ENCODE measurements around the gene DCDC1. TPM values are rescaled to one million over a fixed set of nuclear protein-coding genes. Genes with fewer than 3 reads are reported as not detected.

Gene DCDC1
- total RNA-seq, 1 donor from 2014 or later, result not detected

GRCh38 chr11:31383116-31383515, 13.6 kb upstream of the DCDC1 start:
- DNase-seq (ENCODE audit: low spot score in 2 of 2), result no peak
- no peaks in the 10 kb centered on the region for H3K9me3 ChIP-seq
- H3K27ac ChIP-seq, result no peak overlapping the region
- H3K27me3 ChIP-seq, result no peaks in the 10 kb centered on the region
- no peaks in the 10 kb centered on the region for H3K36me3 ChIP-seq
- intact Hi-C loops (cut with DNase I), result no loop called here
- no peaks in the 10 kb centered on the region for H3K4me1 ChIP-seq
- no peak overlapping the region for H3K4me3 ChIP-seq
- no peak for TF ChIP-seq CTCF (IDR thresholded peaks at IDR 0.05)

- Histone ChIP-seq H3K4me1 (peaks cover 0 to 1% of the 10 kb centered on the region in 2 donors), H3K27me3 (no peaks in the 10 kb centered on the region), H3K9me3 (no peaks in the 10 kb centered on the region), H3K27ac (no peak overlapping the region), H3K36me3 (no peaks in the 10 kb centered on the region), H3K4me3 (no peak overlapping the region)
- TF ChIP-seq CTCF (IDR thresholded peaks at IDR 0.05), result no peak
- DNase-seq (ENCODE audit: low spot score in 2 of 2), result no peak
- intact Hi-C loops (cut with DNase I), result no loop called here
Observed at GRCh38 chr11:31375879-31376278, 6.3 kb upstream of the DCDC1 start.

- TF ChIP-seq CTCF (IDR thresholded peaks at IDR 0.05), result no peak
- Histone ChIP-seq H3K27me3 (no peaks in the 10 kb centered on the region), H3K4me1 (peaks cover 5 to 14% of the 10 kb centered on the region in 2 donors), H3K9me3 (no peaks in the 10 kb centered on the region), H3K4me3 (no peak overlapping the region), H3K36me3 (no peaks in the 10 kb centered on the region), H3K27ac (no peak overlapping the region)
- intact Hi-C loops (cut with DNase I), result no loop called here
- no peak for DNase-seq (ENCODE audit: low spot score in 2 of 2)
Observed at GRCh38 chr11:31366795-31367194, 2.7 kb downstream of the DCDC1 start.

GRCh38 chr11:31361743-31362142, 7.8 kb downstream of the DCDC1 start:
- Histone ChIP-seq H3K27ac (no peak overlapping the region), H3K4me3 (no peak overlapping the region), H3K9me3 (no peaks in the 10 kb centered on the region), H3K4me1 (no peaks in the 10 kb centered on the region), H3K27me3 (no peaks in the 10 kb centered on the region), H3K36me3 (no peaks in the 10 kb centered on the region)
- DNase-seq (ENCODE audit: low spot score in 2 of 2), result no peak
- no peak for TF ChIP-seq CTCF (IDR thresholded peaks at IDR 0.05)
- intact Hi-C loops (cut with DNase I), result no loop called here

GRCh38 chr11:31355817-31356216, 13.7 kb downstream of the DCDC1 start:
- TF ChIP-seq CTCF (IDR thresholded peaks at IDR 0.05), result no peak
- Histone ChIP-seq H3K9me3 (no peaks in the 10 kb centered on the region), H3K27me3 (no peaks in the 10 kb centered on the region), H3K4me1 (no peaks in the 10 kb centered on the region), H3K4me3 (no peak overlapping the region), H3K27ac (no peak overlapping the region), H3K36me3 (no peaks in the 10 kb centered on the region)
- DNase-seq (ENCODE audit: low spot score in 2 of 2), result no peak
- intact Hi-C loops (cut with DNase I), result no loop called here

GRCh38 chr11:31355131-31355530, 14.4 kb downstream of the DCDC1 start:
- Histone ChIP-seq H3K9me3 (no peaks in the 10 kb centered on the region), H3K27me3 (no peaks in the 10 kb centered on the region), H3K27ac (no peak overlapping the region), H3K4me1 (no peaks in the 10 kb centered on the region), H3K36me3 (no peaks in the 10 kb centered on the region), H3K4me3 (no peak overlapping the region)
- no peak for DNase-seq (ENCODE audit: low spot score in 2 of 2)
- intact Hi-C loops (cut with DNase I), result no loop called here
- no peak for TF ChIP-seq CTCF (IDR thresholded peaks at IDR 0.05)
